SK-N-SH (cell line): ENCODE data around the gene ARHGEF28. TPM values are rescaled to one million over a fixed set of nuclear protein-coding genes. Genes with fewer than 3 reads are reported as not detected.

Source experiments
- CTCF ChIA-PET: fragments of 300-600, 350-600 bp; formaldehyde crosslinking; extraction: SDS; loops from one replicate; lab custom pipeline; 2021; lab: Yijun Ruan, JAX
- POLR2A ChIA-PET: fragments of 350-600 bp; sonication (Branson Sonifier 250); formaldehyde crosslinking; extraction: SDS; loops from one replicate; lab custom pipeline; 2020; ENCODE audit warnings: antibody characterized with exemption, inconsistent platforms; lab: Yijun Ruan, JAX
- DNase-seq: peaks from one replicate; pipeline ENCODE4 v3.0.0; 2012
- H2AFZ ChIP-seq: fragments of 200-600 bp; sonication (generic); 2 replicates; pipeline ENCODE4 v1.8.1; 2016; ENCODE audit warnings: antibody characterized with exemption, mild to moderate bottlenecking, low read depth
- H3F3A ChIP-seq: fragments of 200-600 bp; sonication (generic); replicated peaks from 2 replicates; pipeline ENCODE3; 2016; ENCODE audit warnings: antibody characterized with exemption, mild to moderate bottlenecking; ENCODE audit not compliant: insufficient read depth
- H3K27ac ChIP-seq, 2 experiments: fragments of 200-500 bp in 1 of 2; fragments of 200-600 bp in 1 of 2; sonication (Bioruptor generic) in 1 of 2; sonication (generic), shearing (Covaris generic) in 1 of 2; 2 replicates each; pipeline versions ENCODE4 v1.5.1 to v1.6.1; 2014 to 2016; ENCODE audit warnings: low read depth in 2 of 2, inconsistent platforms in 1 of 2, low read length in 1 of 2, mild to moderate bottlenecking in 1 of 2, mixed read lengths in 1 of 2
- H3K27me3 ChIP-seq: fragments of 200-600 bp; sonication (generic), shearing (Covaris generic); 2 replicates; pipeline ENCODE4 v1.6.1; 2016; ENCODE audit warnings: mixed run types; ENCODE audit not compliant: insufficient read depth
- H3K36me3 ChIP-seq, 2 experiments: fragments of 200-500 bp in 1 of 2; fragments of 200-600 bp in 1 of 2; sonication (Bioruptor generic) in 1 of 2; sonication (generic) in 1 of 2; replicated peaks in 1 of 2; 2 replicates each; pipeline versions ENCODE3 to v1.5.1; 2014 to 2016; ENCODE audit warnings: low read length in 1 of 2, mild to moderate bottlenecking in 1 of 2; ENCODE audit not compliant: insufficient read depth in 2 of 2, control insufficient read depth in 1 of 2
- H3K4me1 ChIP-seq, 2 experiments: fragments of 200-500 bp in 1 of 2; fragments of 200-600 bp in 1 of 2; sonication (Bioruptor generic) in 1 of 2; sonication (generic), shearing (Covaris generic) in 1 of 2; 2 replicates each; pipeline versions ENCODE4 v1.5.1 to v1.6.1; 2014 to 2016; ENCODE audit warnings: low read depth in 1 of 2, low read length in 1 of 2, mixed run types in 1 of 2; ENCODE audit not compliant: insufficient read depth in 2 of 2, control insufficient read depth in 1 of 2
- H3K4me2 ChIP-seq: fragments of 200-600 bp; sonication (generic), shearing (Covaris generic); 2 replicates; pipeline ENCODE4 v1.6.1; 2017; ENCODE audit warnings: mixed run types
- H3K4me3 ChIP-seq, 2 experiments: fragments of 200-500 bp in 1 of 2; fragments of 200-600 bp in 1 of 2; sonication (Bioruptor generic) in 1 of 2; sonication (generic), shearing (Covaris generic) in 1 of 2; 2 replicates each; pipeline versions ENCODE4 v1.5.1 to v1.8.1; 2014 to 2016; ENCODE audit warnings: low read depth in 2 of 2, inconsistent platforms in 1 of 2, low read length in 1 of 2, mild to moderate bottlenecking in 1 of 2, mixed read lengths in 1 of 2, moderate library complexity in 1 of 2
- H3K79me2 ChIP-seq: fragments of 200-600 bp; sonication (generic); 2 replicates; pipeline ENCODE4 v1.8.1; 2017; ENCODE audit warnings: mild to moderate bottlenecking; ENCODE audit not compliant: insufficient read depth
- H3K9ac ChIP-seq: fragments of 200-600 bp; sonication (generic); 2 replicates; pipeline ENCODE4 v1.6.1; 2017; ENCODE audit warnings: mixed run types
- H3K9me2 ChIP-seq: fragments of 200-600 bp; sonication (generic); 2 replicates; pipeline ENCODE4 v1.6.1; 2017; ENCODE audit warnings: mixed run types
- H3K9me3 ChIP-seq: fragments of 200-600 bp; sonication (generic); 2 replicates; pipeline ENCODE4 v1.6.1; 2017; ENCODE audit warnings: mixed run types, mild to moderate bottlenecking, moderate library complexity
- H4K20me1 ChIP-seq: fragments of 200-600 bp; sonication (generic); 2 replicates; pipeline ENCODE4 v1.6.1; 2017; ENCODE audit warnings: mild to moderate bottlenecking, mixed run types; ENCODE audit not compliant: insufficient read depth
- ELF1 ChIP-seq: IDR thresholded peaks from 2 replicates; pipeline ENCODE4 v1.4.0; 2012
- EP300 ChIP-seq, 2 experiments: IDR thresholded peaks; 2 replicates each; pipeline versions ENCODE4 v1.4.0 to v1.6.1; 2012; ENCODE audit warnings: borderline replicate concordance in 1 of 2, low read depth in 1 of 2, low read length in 1 of 2
- EZH2phosphoT487 ChIP-seq: fragments of 200-600 bp; sonication (generic); IDR thresholded peaks from 2 replicates; pipeline ENCODE4 v1.6.1; 2017; ENCODE audit warnings: low read depth, mixed run types, mild to moderate bottlenecking, antibody characterized with exemption, moderate library complexity, borderline replicate concordance
- FOXJ3 ChIP-seq: sonication (generic); formaldehyde crosslinking; IDR thresholded peaks from 2 replicates; pipeline ENCODE4 v1.5.1; 2020; ENCODE audit warnings: mild to moderate bottlenecking, missing genetic modification reagents
- FOXM1 ChIP-seq: IDR thresholded peaks from 2 replicates; pipeline ENCODE4 v1.4.0; 2012; ENCODE audit warnings: low read depth, mild to moderate bottlenecking
- GABPA ChIP-seq: IDR thresholded peaks from 2 replicates; pipeline ENCODE4 v1.4.0; 2012; ENCODE audit warnings: low read depth, mild to moderate bottlenecking
- GATA2 ChIP-seq: sonication (generic); formaldehyde crosslinking; IDR thresholded peaks from 2 replicates; pipeline ENCODE4 v1.5.0; 2020; ENCODE audit warnings: mild to moderate bottlenecking, missing genetic modification reagents
- JUND ChIP-seq: IDR thresholded peaks from 2 replicates; pipeline ENCODE4 v1.4.0; 2012
- MAX ChIP-seq: IDR thresholded peaks from 2 replicates; pipeline ENCODE4 v1.4.0; 2012; ENCODE audit warnings: low read depth
- MEF2A ChIP-seq: IDR thresholded peaks from 2 replicates; pipeline ENCODE4 v1.4.0; 2012; ENCODE audit warnings: low read depth, borderline replicate concordance
- NFIC ChIP-seq: IDR thresholded peaks from 2 replicates; pipeline ENCODE4 v1.4.0; 2012; ENCODE audit warnings: borderline replicate concordance
- RCOR1 ChIP-seq: fragments of 150-350 bp; IDR thresholded peaks from 2 replicates; pipeline ENCODE4 v1.6.1; 2017; ENCODE audit warnings: antibody characterized with exemption, low read length
- SIN3A ChIP-seq: IDR thresholded peaks from 2 replicates; pipeline ENCODE4 v1.6.1; 2012; ENCODE audit warnings: low read depth, mild to moderate bottlenecking, low read length, moderate library complexity, borderline replicate concordance
- SMC3 ChIP-seq: IDR thresholded peaks from 2 replicates; pipeline ENCODE4 v1.6.1; 2012; ENCODE audit warnings: low read depth, low read length, improper control_type of control experiment
- USF2 ChIP-seq: fragments of 150-350 bp; IDR thresholded peaks from 2 replicates; pipeline ENCODE4 v1.6.1; 2017; ENCODE audit warnings: antibody characterized with exemption, low read length, low read depth, borderline replicate concordance
- WGBS: methylation state at CpG from one replicate; pipeline ENCODE4 v1.1.6; 2017; ENCODE audit warnings: low lambda C conversion rate; 5-methylcytosine and 5-hydroxymethylcytosine counted together
- polyA plus RNA-seq, 3 experiments: library from polyadenylated mRNA; depleted of rRNA; stranded (reverse); fragments of >200 nt; gene quantifications; 2 replicates each; pipeline ENCODE4 v1.2.3, GENCODE V29; 2012

The ARHGEF28 gene
- polyA plus RNA-seq, 1 of the 3 experiments (the other 2 are of a cell fraction), result 4.2 TPM

GRCh38 chr5:73636408-73636807, 10.4 kb downstream of the ARHGEF28 start:
- Histone ChIP-seq H3K27ac (no peak overlapping the region), H3K4me3 (no peak overlapping the region), H2AFZ (no peak overlapping the region), H3K4me2 (no peak overlapping the region), H4K20me1 (no peaks in the 10 kb centered on the region), H3F3A (peaks cover 17% of the 10 kb centered on the region), H3K9me3 (no peaks in the 10 kb centered on the region), H3K9me2 (no peaks in the 10 kb centered on the region; the same call in 1 of the 2 replicates), H3K27me3 (no peaks in the 10 kb centered on the region), H3K79me2 (peaks cover 73% of the 10 kb centered on the region), H3K4me1 (peaks cover 6 to 32% of the 10 kb centered on the region in 2 experiments; a peak in 3 of 4 replicates), H3K9ac (no peak overlapping the region), H3K36me3 (no peaks in the 10 kb centered on the region)
- CTCF ChIA-PET, result interaction anchor here (1.4 kb wide), 1 partner anchor 45 kb away, joined by 4 read pairs; no protein-coding TSS in a partner anchor
- TF ChIP-seq JUND (no peak), USF2 (no peak), NFIC (no peak), MEF2A (no peak), SMC3 (no peak), SIN3A (no peak), FOXJ3 (no peak), ELF1 (no peak), EZH2phosphoT487 (no peak), RCOR1 (no peak), MAX (no peak), EP300 (IDR thresholded peaks at IDR 0.05; ENCODE audit: borderline replicate concordance in 1 of 2, low read depth in 1 of 2, low read length in 1 of 2) (no peak), FOXM1 (no peak), GABPA (no peak)
- DNase-seq, result no peak
- POLR2A ChIA-PET, result no interaction called here
- 97% methylated on average over 3 of the region's 3 CpGs for WGBS

- no peaks in the 10 kb centered on the region for H4K20me1 ChIP-seq
- no peak overlapping the region for H3K4me3 ChIP-seq
- H2AFZ ChIP-seq, result no peak overlapping the region
- no peaks in the 10 kb centered on the region for H3K36me3 ChIP-seq
- no peak for DNase-seq
- no peak for TF ChIP-seq EZH2phosphoT487
- peak; percentile 64 for TF ChIP-seq GATA2
- H3K27me3 ChIP-seq, result no peaks in the 10 kb centered on the region
- no peaks in the 10 kb centered on the region for H3K9me3 ChIP-seq
- ChIA-PET POLR2A (no interaction called here), CTCF (interaction anchor here (0.7 to 1.6 kb wide), 2 partner anchors 11 to 46 kb away, joined by 3 to 8 read pairs; no protein-coding TSS in a partner anchor)
- peaks cover 6 to 32% of the 10 kb centered on the region in 2 experiments; a peak in 3 of 4 replicates for H3K4me1 ChIP-seq
- H3F3A ChIP-seq, result peaks cover 17% of the 10 kb centered on the region
- 91% methylated on average over 2 of the region's 2 CpGs for WGBS
- peak overlapping the region in 1 of 2 experiments; percentile 65; a peak in 3 of 4 replicates for H3K27ac ChIP-seq
- H3K4me2 ChIP-seq, result no peak overlapping the region
- H3K79me2 ChIP-seq, result peaks cover 78% of the 10 kb centered on the region
- H3K9me2 ChIP-seq, result no peaks in the 10 kb centered on the region; the same call in 1 of the 2 replicates
- 0 out of 2 replicates have a peak overlapping the region, but pooled peaks have one; percentile 3 for H3K9ac ChIP-seq
Measured at GRCh38 chr5:73637565-73637964, 11.6 kb downstream of the ARHGEF28 start.
